ENCODE measurements around the gene UHMK1.

DNA sequence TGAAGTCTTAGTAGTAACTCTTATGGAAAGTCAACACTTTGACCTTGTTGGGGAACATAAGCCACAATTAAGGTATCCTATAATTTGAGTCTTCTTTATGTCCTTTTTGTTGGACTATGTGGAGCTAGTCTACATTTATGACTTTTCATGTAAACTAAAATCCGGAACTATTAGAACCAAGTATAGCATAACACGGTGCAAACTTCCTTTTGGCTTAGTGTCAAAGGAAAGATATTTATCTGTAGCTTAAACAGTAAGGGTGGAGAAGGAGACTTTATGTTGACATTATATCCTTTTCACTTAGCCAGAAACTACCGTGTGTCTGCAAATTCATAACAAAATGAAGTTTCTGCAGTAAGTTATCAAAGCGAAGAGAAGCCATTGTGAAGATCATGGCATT, 71.2 kb downstream of the UHMK1 start:
- TF ChIP-seq ZNF274 (IDR thresholded peaks at IDR 0.05; ENCODE audit: low read depth, low read length) (no peak), YY1 (IDR thresholded peaks at IDR 0.05; ENCODE audit: insufficient read depth, insufficient read length) (no peak)
